NCI-H2227 (cell line): ENCODE results near the gene PARD3.

ENCODE experiments used
- DNase-seq: peaks from one replicate; lab custom pipeline; 2025; ENCODE audit not compliant: unreplicated experiment; lab: John Stamatoyannopoulos, UW

PARD3 gene

DNA sequence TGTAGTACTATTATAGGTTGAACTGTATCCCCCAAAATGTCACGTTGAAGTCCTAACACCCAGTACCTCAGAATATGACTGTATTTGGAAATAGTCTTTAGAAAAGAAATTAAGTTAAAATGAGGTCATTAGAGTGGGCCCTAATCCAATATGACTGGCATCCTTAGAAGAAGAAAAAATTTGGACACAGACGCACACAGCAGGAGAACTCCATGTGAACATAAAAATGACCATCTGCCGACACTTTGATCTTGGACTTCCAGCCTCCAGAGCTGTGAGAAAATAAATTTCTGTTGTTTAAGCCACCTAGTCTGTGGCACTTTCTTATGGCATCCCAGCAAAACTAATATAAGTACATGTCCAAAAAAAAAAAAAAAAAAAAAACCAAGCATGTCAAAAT, 225.8 kb downstream of the PARD3 start:
- no peak for DNase-seq

- DNase-seq: no peak
Measured at GRCh38 chr10:34587680-34588019, 227.4 kb downstream of the PARD3 start.

DNA sequence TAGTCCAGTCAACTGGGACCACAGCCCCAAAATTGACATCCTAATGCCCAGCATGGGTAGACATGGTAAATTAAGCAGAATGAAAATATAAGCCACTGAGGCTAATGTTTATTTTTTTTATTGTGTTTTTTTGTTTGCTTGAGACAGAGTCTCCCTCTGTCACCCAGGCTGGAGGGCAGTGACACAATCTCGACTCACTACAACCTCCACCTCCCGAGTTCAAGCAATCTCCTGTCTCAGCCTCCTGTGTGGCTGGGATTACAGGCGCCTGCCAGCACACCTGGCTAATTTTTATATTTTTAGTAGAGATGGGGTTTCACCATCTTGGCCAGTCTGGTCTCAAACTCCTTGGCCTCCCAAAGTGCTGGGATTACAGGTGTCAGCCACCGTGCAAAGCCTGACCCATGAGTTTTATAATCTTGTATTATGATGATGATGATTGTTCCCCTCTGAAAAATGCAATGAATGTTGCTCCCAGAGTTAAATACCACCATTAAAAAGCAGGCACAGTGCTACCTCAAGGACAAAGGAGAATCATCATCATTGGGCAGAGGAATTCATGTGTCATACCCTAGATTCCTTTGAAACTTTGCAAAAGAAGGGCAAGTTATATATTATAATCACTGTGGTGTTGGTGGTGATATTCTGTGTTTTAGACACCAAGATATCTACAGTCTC, 228.0 kb downstream of the PARD3 start:
- no peak for DNase-seq

DNA sequence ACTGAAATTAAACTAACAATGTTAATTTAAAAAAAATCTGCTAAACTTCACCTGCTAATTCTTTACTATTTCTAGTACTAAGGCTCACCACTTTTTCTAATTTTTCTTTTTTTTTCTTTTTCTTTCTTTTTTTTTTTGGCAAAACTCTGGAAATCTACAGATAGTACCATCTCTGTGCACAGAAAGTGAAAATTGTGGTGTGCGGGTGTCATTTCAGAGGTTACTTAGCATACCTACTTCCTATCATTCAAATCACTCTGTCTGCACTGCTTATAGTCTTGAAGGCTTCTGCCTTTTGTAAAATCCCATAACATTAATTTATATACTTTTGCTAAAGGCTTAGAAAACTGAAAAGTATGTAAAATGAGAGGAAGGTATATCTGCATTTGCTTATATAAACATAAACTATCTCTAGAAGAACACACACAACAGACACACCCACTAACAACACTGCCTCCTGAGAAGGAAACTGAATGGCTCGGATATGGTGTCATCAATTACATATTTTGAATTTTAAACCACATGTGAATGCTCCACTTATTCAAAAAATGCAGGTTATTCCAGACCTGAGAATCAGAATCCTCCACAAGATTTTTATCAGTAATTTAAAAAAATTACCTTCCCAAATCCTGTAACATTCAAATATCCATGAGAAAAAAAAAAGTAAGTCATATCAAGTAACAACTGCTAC, 229.5 kb downstream of the PARD3 start:
- no peak for DNase-seq

DNA sequence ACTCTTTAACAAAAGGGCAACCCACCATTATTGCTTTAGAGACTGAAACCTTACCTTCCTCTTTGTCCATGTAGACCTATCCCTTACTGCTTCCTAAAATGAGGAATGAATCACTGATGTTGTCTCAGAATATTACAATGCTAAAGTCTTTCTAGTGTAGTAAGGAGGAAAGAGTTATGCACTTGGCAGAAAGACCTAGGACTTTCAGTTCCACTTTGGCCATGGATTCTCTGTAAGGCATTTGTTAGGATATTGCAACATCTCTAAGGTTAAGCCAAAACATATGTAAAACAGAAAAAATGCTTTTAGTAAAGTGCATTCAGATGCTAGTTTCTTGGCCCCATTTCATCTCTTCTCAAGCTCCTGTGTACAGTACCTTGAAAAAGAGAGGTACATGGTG, 230.9 kb downstream of the PARD3 start:
- no peak for DNase-seq

- DNase-seq: no peak
Measured at GRCh38 chr10:34581801-34582532, 233.1 kb downstream of the PARD3 start.

GRCh38 chr10:34580643-34581042, 234.5 kb downstream of the PARD3 start:
- no peak for DNase-seq

- no peak for DNase-seq
Measured at GRCh38 chr10:34580214-34580613, 234.9 kb downstream of the PARD3 start.

DNA sequence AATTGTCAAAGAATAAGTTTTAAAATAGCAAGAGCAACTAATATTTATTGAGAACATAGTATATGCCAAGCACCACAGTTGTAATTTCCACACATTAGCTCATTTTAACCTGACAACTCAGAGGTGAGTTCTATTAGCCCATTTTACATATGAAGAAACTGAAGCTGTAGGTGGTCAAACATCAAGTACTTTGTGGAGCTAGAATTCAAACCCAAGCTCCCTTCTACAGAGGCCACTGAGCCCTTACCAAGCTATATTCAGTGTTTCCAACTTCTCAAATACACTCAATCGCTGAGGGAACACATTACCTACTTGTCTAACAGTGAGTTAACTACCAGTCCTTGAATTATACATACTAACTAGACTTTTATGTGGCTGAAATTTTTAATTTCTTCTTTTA, 236.6 kb downstream of the PARD3 start:
- no peak for DNase-seq

- peak; percentile 28 for DNase-seq
Measured at GRCh38 chr10:34576797-34577196, 238.3 kb downstream of the PARD3 start.

DNA sequence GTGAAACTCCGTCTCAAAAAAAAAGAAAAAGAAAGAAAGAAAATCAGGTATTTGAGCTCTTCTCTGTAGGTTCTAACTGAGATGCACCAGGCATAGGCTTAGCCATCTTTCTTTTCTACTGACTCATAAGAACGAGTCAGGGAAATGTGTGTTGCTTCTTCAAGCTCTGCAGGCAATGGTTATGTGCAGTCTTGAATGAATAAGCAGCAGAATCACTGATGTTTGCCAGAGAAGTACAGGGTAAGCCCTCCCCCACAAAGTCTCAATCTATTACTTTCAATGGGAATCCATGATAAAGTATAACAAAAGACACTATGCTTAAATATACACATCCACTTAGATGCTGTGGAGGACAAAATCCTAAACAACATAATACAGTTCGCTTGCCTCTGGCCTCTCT, 239.2 kb downstream of the PARD3 start:
- peak; percentile 21 for DNase-seq

GRCh38 chr10:34574353-34574934, 240.7 kb downstream of the PARD3 start:
- no peak for DNase-seq

- DNase-seq: no peak
Measured at GRCh38 chr10:34570887-34571286, 244.2 kb downstream of the PARD3 start.

- DNase-seq: peak; percentile 25
Measured at GRCh38 chr10:34567659-34568253, 247.3 kb downstream of the PARD3 start.

GRCh38 chr10:34565934-34566333, 249.2 kb downstream of the PARD3 start:
- no peak for DNase-seq

- DNase-seq: no peak
Measured at GRCh38 chr10:34558093-34558583, 257.0 kb downstream of the PARD3 start.

DNA sequence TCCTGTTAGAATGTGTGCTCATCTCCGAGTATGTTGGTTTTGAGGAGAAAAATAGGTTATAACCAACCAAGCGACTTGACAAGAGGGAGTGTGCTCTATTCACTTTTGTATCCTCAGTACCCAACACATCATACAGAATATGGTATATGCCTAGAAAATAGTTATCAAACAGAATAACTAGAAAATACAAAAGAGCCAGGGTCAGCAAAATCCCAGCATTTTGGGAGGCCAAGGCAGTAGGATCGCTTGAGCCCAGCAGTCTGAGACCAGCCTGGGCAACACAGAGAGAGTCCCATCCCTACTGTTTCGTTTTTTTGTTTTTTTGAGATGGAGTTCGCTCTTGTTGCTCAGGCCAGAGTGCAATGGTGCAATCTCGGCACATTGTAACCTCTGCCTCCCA, 257.9 kb downstream of the PARD3 start:
- no peak for DNase-seq

GRCh38 chr10:34555653-34556052, 259.4 kb downstream of the PARD3 start:
- no peak for DNase-seq

GRCh38 chr10:34553747-34554146, 261.3 kb downstream of the PARD3 start:
- no peak for DNase-seq

DNA sequence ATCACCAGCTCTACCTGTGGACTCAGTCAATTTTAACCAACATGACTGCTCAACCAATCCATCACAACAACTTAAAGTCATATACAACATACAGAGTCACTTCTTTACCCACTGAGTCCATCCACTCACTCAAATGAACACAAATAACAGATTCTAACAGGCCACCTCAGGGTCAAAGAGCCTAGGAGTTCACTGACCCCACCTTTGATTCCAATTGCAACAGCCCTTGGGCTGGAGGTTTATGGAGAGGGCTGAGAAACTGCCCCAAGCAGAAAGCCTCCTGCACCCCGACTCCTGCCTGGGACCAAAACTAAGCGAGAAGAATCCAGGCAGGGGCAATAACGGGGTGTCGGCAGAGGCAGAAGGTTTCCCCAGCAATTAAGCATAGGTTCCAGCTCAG, 263.8 kb downstream of the PARD3 start:
- no peak for DNase-seq

DNA sequence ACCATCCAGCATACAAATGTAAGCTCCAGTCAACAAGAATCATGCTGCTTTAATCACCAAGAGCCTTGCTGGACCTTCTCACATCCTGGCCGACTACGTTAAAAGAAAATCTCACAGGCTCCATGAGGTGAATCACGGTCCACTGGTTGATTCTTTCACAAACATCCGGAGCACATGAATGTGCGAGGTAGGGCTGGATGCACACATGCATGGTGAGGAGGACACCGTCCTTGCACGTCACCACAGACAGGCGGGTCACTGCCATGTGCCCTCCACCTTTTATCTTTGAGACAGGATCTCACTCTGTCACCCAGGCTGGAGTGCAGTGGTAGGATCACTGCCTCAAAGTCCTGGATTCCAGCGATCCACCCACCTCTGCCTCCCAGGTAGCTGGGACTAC, 265.1 kb downstream of the PARD3 start:
- no peak for DNase-seq
